ENCODE data around the gene PPDPF.

Gene PPDPF

DNA sequence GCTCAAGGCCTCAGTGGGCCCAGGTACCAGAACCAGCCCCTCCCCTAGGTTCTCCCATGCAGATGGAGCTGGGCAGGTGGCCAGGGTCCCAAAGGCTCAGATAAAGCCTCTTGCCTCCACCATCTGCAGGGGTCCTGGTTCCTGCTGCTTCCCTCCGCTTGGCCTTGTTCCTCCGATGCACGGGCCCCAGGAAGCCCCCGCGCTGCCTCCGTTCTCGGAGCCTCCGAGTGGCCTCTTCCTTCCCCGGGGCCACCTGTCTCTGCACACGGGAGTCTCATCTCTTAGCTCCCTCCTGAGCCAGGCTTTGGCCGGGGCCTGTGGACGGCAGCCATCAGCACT is 18.5 kb downstream of the PPDPF start:
- DNase-seq, result no peak

DNA sequence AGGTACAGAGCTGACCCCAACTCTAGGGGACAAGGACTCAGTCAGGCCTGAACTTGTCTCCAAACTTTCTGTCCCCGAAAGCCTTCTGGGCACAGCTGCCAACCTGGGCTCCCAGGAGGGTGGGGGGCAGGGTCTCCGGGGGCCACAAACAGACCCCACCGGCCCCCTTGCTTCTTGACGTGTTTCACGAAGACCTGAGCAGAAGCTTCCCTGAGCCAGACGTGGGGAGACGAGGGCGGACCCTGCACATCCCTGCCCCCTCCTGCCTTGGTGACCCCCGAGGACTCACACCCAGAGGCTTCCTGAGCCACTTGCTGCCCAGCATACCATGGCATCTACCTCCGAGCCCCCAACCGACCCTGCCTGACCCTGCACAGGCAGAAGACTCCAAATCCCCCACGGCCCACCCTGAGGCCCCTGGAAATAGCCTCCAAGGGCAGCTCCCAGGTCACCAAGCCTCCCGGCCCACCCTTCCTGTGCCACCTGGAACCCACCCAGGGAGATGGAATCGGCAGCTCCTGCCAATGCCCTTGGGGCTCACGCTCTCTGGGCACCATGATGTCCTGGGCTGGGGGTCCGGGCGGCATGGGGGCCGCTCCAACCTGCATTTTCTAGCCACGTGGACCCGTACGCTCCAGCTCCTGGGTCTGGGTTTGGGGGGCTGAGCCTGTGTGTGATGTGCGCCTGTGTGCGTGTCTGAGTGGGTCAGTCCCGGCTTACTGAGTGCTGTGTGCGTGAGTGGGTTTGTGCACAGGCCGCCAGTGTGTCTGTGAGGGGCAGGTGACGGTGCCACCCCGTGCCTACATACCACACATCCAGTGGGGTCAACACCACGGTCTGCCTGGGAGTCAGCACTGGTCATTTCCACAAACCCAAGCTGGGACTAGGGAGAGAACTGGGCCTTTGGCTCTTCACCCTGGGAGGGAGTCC is 19.1 kb downstream of the PPDPF start:
- no peak for DNase-seq

DNA sequence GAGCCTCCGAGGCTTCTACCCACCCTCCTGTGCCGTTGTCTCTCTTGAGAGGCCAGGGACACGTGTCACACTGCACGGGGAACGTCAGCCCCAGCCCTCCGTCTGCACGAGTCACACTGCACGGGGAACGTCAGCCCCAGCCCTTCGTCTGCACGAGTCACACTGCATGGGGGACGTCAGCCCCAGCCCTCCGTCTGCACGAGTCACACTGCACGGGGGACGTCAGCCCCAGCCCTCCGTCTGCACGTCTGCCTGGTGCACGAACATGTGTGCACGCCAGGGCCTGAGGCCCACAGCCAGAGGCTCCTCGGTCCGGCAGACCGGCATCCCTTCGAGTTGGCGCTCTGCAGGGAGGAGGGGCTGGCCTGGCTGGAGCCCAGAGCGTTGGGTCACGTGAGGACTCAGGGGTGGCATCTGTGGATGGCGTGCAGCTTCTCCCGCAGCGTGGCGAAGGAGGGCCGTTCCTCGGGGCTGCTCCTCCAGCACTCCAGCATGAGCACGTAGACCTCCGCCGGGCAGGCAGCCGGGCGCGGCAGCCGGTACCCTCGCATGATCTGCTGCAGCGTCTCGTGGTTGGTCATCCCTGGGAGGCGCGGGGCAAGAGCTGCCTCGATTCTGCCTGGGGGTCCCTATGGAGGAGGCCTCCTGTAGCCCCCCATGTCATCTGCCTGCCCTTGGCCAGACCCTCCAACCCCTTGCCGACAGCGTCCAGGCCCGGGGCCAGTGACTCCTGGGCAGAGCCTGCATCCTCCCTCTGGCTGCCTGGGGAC is 20.0 kb downstream of the PPDPF start:
- DNase-seq, result no peak

DNA sequence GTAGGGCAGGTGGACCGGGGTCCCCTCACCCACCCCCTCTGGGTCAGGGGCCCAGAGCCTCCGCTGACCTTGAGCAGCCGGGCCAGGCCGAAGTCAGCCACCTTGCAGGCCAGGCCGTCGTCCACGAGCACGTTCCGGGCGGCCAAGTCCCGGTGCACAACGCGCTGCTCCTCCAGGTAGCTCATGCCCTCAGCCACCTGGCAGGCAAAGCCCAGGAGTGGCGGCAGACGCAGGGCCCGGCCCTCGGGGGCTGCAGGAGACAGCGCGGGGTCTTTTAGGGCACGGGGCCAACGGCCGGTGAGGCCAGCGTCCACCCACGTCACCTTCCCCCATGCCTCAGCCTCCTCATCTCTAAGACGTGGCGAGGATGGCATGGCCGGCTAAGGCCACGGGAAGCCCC is 20.8 kb downstream of the PPDPF start:
- DNase-seq, result no peak

DNA sequence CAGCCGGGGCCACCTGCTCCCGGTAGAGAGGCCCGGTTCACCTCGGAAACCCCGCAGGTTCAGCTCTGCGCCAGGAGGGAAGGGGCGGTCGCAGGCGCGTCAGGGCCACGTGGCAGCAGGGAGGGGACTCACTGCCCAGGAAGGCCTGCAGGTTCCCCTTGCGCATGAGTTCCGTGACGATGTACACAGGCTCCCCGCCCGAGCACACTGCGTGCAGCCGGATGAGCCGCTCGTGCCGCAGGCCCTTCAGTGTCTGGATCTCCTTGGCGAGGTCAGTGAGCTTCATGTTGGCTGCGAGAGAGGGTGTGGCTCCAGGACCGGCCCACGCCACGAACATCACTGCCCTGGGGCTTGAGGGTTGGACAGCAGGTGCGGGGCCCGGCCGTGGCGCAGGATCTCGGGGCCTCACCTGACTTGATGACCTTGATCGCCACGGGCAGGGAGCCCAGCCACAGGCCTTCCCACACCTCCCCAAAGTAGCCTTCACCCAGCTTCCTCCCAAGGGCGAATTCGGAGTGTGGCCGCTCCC is 21.5 kb downstream of the PPDPF start:
- DNase-seq, result no peak

DNA sequence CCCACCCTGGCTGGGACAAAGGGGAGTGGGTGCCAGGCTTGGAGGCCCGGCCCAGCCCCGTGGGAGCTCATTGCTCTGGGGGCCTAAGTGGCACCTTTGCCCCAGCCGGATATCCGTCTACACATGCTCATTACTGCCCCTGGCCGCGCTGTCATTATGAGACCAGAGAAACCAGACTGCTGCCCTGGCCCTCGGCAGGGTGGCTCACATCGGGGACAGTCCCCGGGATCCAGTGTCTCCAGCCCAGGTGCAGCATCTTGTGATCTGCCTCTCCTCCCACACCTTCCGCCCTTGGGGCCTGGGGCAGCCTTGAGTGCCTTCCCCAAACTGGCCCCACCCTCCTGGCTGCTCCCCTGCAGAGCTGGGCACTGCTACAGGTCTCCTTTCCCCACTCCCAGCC is 22.1 kb downstream of the PPDPF start:
- no peak for DNase-seq

DNA sequence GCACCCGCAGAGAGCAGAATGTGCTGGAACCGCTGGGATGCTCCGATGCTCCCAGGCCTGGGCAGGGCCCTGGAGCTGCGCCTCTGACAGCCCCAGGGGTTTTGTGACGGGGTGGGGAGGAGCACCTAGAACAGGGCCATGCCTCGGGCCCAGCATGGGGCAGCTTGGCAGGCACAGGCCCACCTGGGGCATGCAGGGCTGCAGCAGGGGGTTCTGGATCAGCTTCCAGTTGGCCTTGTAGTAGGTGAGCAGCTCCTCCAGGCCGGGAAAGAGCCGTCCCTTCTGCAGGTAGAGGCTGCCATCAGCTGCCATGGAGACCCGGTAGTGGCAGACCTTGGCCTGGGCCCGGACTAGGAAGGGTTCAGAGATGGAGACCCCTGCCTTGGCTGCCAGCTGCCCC is 22.6 kb downstream of the PPDPF start:
- DNase-seq, result no peak

DNA sequence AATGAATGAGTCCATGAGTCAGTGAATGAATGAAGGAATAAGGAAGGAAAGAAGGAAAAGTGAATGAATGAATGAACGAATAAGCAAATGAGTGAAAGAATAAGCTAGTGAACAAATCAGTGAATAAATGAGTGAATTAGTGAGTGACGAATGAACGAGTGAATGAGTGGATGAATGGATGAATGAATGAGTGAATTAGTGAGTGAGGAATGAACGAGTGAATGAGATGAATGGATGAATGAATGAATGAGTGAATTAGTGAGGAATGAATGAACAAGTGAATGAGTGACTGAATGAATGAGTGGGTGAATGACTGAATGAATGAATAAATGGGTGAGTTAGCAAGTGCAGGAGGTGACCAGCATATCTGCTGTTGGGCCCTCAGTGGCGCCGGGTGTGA is 23.2 kb downstream of the PPDPF start:
- no peak for DNase-seq

DNA sequence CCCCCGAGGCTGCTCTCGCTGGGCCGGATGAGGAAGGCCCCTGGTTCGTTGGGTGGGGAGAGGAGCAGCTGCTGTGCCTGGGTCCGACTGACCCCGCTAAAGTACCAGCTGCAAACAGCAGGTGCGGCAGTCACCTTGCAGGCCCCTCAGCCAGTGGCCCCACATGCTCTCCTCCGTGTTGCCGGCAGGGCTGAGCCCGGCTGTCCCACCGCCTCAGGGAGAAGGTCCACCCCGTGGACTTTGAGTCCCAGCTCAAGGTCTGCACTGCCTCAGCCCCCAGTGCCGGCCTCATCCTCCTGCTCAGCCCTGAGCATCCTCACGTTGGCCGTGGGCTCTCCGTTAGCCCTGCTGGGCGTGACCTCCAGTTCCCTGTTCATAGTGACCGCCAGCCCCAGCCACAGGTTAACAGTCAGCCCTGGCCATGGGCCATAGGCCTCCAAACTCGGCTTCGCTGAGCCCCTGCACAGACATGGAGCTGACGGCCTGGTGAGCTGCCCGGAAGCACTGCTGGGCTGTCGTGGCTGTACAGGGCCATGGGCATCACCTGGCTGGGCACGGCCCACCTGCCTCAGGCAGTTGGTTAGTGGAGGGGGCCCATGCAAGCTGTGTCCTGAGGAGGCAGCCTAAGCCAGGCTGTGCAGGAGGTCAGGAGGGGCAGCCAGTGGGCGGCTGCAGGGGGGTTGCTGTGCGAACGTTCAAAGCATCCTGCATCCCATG is 23.8 kb downstream of the PPDPF start:
- no peak for DNase-seq

DNA sequence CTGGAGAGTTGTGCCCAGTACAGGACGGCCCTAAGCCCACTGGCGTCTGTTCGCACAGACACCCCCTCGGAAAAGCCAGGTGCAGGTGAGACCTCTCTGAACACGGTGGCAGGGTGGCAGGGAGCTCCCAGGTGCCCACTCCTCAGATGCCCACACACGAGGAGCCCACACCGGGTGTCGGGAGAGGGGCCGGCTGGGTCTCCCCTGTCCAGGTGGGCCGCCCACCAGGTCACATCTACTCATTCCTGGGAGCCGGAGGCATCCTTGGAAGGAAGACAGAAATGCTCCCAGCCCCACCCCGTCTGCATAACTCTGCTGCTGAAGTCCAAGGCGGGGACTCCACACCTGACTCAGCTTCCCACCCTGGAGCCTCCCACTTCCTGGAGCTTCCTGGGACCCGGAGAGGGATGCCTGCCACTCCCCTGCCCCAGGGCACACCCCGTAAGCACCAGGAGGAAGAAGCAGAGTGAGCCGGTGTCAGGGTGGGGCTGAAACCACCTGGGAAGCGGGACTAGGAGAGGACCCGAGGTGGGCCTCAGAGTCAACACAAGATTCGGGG is 24.5 kb downstream of the PPDPF start:
- no peak for DNase-seq

DNA sequence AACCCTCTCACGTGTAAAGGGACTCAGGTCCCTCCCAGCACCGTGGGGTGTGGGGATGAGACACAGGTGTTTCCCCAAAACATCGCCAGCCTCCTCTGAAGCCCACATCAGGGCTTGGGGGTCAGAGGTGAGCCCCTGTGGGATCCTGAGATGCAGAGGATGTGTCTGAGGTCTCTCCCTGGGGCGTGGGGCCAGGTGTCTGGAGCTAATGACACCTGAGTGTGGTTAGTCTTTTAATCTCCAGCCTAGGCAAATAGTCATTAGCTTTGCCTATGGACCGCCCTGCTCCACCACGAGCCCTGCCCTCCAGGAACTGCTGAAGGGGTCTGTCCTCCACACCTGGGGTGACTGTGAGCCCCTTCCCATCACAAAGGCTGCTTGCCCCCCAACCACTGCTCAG is 25.2 kb downstream of the PPDPF start:
- DNase-seq, result no peak

DNA sequence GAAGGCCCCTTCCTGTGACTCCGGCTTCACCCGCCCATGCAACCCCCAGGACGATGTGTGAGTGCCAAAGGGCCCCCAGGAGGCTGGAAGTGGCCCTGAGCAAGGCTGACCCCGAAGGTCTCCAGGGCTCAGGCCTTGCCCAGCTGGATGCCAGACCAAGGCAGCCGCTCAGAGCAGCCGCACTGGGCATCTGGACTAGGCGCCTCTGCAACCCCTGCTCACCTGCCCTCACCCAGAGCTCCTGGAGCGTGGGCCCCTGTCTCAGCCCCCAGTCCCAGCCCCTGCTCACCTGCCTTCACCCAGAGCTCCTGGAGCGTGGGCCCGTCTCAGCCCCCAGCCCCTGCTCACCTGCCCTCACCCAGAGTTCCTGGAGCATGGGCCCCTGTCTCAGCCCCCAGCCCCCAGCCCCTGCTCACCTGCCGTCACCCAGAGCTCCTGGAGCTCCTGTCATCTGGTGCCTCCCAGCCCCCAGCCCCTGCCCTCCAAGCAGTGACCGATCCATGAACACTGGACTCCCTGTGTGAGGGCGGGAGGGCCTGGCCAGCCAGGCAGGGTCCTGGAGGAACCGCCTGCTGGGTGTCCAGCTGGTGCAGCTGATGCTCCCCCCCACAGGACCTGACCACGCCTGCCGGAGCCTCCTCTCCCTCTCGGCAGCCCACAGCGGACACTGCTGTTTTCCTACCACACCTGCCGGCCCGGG is 25.8 kb downstream of the PPDPF start:
- no peak for DNase-seq

DNA sequence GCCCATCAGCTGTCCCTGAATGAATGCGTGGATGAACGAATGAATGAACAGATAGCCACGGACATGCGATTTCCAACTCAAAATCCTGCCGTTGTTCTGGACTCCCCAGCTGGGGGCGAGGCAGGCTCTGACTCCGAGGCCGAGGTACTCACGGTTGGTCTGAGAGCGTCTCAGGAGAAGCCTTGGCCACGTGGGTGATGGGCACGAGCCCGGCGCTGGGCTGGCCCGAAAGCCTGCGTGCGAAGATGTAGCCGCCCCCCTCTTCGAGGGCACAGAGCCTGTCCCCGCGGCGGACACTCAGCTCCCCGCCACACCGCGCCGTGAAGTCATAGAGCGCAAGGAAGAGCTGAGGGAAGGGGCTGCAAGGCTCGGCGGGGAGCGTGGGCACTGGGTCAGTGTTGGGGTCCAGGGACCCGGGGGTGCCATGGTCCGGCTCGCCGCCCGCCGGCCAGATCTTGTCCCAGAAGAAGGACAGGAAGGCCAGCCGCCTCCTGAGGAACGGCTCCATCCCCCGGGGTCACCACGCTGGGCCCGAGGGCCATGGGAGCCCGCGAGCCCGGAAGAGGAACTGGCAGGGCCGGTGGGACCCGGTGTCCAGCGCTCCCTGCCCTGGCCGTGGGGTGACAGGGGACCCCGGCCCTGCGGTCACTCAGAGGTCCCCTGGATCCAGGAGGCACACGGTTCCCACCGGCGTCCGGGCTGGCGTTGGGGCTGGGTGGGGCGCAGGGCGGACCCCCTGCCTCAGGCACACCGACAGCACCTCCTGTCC is 26.6 kb downstream of the PPDPF start:
- no peak for DNase-seq

DNA sequence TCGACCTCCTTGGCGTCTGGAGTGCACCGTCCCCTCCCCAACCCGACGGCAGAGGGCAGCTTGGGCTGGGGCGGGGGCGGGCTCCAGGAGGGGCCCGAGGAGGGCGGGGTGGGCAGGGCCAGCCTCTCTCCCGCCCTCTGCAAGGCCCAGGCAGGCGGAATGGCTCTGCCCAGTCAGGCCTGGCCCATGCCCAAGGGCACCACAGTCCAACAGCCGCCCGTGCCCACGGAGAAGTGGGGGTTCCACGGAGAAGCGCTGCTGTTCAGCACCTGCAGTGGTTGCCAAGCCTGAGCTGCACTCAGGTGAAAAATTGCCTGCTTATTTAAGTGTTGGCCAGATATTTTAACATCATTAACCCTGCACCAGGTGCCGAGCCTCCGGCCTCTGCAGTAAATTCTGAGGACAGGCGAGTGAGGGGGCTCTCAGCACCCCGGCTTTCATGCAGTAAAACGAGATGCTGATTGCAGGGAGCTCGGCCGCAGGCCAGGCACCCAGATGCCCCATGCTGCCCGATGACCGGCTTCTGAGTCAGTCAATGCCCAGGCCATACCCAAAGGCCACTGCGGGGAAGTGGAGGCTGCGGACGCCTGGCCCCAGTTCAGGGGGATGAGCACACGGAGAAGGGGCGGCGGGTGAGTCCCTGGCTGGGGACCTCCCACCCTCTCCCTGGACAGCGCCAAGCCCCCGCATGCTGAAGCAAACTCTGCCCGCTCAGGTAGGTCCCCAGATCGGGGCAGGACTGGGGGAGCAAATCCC is 27.3 kb downstream of the PPDPF start, which contains the start of gene SRMS:
TSS of gene SRMS (minus strand) at position 25 of the 756 bp plus-strand sequence. CDS start 286 bp downstream, outside the sequence.
- DNase-seq, result no peak

DNA sequence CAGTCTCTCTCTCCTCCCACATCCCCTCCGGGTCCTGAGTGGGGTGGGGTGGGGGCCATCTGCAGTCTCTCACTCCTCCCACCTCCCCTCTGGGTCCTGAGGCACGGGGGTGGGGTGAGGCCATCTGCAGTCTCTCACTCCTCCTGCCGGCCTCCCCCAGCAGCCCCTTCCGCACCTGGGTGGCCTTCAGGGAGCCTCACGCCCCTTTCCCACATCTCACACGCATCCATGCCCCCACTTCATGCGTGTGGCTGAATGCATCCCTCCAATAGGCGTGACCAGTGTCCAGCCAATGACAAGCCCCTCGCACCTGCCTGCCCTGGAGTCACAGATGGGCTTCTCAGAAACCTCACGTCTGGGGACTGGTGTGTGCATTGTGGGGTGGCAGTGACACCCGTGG is 28.0 kb downstream of the PPDPF start:
- no peak for DNase-seq

DNA sequence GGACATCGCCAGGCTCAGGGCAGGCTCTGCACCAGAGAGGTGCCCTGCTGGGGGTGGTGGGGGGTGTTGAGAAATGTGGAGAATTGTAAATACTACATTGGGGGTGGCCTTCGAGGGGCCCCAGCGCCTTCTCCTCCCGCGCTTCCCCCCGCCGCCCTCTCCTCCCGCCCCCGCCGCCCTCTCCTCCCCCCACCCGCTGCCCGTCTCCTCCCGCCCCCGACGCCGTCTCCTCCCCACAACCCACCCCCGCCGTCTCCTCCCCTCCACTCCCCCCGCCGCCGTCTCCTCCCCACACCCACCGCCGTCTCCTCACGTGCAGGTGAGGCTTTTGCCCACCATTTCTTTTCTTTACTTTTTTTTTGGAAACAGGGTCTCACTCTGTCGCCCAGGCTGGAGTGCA is 28.5 kb downstream of the PPDPF start:
- no peak for DNase-seq

DNA sequence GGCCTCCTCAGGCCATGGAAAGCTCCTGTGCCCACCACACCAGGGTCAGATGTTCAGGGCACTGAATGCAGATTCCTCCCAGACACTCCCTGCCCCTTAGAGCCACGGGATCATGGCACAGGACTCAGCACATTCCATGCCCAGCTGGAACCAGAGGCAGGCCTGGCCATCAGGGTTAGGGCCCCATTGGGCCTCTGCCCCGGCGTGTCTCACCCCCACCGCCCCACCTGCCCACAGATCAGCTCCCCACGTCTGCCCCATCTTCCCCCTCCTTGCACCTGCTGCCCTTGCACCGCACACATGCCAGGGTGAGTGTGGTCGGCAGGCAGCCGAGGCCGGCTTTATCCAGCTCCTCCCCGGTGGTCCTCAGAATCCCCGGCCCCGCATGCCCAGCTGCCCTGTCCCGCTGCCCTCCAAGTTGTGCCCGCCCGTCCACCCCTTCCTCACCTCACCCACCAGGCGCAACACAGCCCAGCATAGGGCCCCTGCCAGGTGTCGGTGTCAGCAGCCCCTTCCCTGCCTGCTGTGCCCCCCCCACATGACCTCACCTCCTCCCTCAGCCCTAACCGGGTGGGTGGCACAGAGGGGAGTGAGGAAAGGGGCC is 29.2 kb downstream of the PPDPF start:
- DNase-seq, result no peak

DNA sequence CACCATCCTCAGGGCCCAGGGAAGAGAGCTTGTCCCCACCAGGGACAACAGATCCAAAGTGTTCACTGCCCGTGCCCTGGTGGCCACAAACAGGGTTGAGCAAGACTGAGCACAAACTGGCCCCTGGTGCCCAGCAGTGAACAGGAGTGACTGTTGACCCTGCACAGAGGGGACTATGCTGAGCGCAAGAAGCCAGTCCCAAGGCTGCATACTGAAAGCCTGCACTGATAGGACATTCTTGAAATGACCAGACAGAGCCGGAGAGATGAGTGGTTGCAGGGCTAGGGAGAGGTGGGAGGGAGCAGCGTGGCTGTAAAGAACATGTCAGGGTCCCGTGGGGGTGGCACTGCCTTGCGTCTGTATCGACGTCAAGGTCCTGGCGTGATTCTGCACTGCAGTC is 30.5 kb downstream of the PPDPF start:
- DNase-seq, result no peak

DNA sequence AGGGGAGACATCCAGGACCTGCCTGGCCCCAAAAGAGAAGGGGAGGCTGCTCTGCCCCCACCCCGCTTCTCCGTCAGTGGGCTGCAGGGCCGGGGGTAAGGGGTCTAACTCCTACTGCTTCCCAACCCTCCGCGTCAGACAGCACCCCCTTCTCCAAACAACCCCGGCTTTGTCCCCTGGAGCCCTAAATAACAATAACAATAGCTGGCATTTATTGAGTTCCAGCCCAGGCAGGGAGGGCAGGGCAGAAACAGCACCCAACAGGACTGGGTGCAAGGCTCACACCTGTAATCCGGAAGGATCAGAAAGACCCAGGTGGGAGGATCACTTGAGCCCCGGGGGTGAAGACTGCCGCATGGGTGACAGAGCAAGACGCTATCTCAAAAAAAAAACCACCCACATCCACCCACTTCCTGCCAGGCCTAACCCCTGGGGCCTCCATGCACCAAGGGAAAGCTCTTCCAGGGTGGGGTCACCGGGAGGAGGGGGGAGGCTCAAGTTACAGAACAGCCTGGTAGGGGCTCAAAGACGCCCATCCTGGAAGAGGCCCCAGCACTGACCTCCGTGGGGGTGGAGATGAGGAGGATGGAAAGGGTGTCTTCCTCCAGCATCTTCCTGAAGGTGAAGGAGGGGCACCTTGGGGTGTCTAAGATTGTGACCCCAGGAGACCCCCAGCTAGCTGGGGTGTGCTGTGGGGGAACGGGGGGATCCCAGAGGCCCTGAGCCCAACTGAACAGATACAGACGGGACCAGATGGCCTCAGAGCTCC is 32.1 kb downstream of the PPDPF start:
- DNase-seq, result peak; percentile 36 to 52

Data from Kasumi-1 (cell line).